GM13977 (cell line): ENCODE results near the gene IL17RC.

Source experiments
- DNase-seq: peaks from one replicate; pipeline ENCODE4 v3.0.0; 2012; ENCODE audit warnings: low spot score
- in situ Hi-C: fragments of 300-500 bp; cut with MboI; formaldehyde crosslinking; loops from one replicate; pipeline ENCODE4 v1.12.0; 2022; ENCODE audit warnings: low sequenced_read_pairs, low pct_unique_long_range_greater_than_20kb, mixed read lengths, inconsistent platforms; ENCODE audit not compliant: unreplicated experiment
- TF ChIP-seq, protein P1 (sequence below): IDR thresholded peaks from 2 replicates; pipeline ENCODE4 v1.5.1; 2012; ENCODE audit warnings: mild to moderate bottlenecking, control low read depth; ENCODE audit not compliant: insufficient read depth; ENCODE audit errors: extremely low read depth, missing control alignments

IL17RC gene

DNA sequence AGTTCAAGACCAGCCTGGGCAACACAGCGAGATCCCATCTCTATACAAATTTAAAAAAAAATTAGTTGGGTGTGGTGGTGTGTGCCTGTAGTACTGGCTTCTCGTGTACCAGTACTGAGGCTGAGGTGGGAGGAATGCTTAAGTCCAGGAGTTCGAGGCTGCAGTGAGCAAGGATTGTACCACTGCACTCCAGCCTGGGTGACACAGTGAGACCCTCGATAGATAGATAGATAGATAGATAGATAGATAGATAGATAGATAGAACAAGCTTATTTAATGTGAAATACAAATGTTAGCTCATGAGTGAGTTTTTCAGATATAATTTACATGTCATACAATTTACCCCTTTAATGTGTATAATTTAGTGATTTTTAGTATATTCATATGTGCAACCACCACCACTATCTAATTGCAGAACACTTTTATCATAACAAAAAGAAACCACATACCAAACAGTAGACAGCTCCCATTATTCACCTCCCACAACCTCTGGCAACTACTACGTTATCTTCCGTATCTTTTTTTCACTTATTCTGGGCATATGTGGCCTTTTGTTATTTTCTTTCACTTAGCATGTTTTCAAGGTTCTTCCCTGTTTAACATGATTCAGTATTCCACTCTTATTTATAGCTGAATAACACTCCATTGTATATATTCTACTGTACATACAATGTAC is 48.4 kb downstream of the IL17RC start:
- in situ Hi-C loops = no loop called here

DNA sequence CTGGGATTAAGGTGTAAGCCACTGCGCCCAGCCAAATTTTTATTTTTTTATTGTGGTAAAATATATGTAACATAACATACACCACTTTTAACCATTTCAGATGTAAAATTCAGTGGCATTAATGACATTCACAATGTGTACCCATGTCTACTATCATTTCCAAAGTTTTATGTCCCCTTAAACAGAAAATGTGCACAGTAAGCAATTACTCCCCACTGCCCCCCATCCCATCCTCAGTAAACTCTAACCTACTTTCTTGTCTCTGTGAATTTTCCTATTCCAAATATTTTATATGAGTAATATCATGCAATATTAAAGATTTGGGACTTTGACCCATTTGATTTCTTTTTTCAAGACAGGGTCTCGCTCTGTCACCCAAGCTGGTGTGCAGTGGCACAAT is 49.9 kb downstream of the IL17RC start:
- no peak for DNase-seq
- TF ChIP-seq, protein P1, sequence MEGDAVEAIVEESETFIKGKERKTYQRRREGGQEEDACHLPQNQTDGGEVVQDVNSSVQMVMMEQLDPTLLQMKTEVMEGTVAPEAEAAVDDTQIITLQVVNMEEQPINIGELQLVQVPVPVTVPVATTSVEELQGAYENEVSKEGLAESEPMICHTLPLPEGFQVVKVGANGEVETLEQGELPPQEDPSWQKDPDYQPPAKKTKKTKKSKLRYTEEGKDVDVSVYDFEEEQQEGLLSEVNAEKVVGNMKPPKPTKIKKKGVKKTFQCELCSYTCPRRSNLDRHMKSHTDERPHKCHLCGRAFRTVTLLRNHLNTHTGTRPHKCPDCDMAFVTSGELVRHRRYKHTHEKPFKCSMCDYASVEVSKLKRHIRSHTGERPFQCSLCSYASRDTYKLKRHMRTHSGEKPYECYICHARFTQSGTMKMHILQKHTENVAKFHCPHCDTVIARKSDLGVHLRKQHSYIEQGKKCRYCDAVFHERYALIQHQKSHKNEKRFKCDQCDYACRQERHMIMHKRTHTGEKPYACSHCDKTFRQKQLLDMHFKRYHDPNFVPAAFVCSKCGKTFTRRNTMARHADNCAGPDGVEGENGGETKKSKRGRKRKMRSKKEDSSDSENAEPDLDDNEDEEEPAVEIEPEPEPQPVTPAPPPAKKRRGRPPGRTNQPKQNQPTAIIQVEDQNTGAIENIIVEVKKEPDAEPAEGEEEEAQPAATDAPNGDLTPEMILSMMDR = no peak
- in situ Hi-C loops = no loop called here

More for the DNA sequence above, 48.4 kb downstream of the IL17RC start:
- DNase-seq = no peak
- TF ChIP-seq, protein P1 = no peak

DNA sequence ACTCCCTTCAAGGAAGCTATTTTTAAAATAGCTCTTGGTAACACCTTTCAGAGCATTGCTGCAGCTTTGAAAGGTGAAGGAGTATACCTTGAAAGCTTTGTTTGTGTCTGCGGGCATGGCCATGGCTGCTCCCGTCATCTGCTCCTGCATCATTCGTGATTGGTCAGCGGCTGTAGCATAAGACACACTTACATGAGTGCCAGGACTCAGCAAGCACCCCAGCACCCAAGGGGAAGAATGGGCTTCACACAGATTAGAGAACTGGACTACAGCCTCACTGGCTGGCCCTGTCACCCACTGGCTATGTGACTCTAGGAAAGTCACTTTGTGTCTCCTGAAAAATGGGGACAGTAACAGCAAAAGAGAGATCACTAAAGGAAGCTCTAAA is 52.7 kb downstream of the IL17RC start:
- no peak for DNase-seq
- in situ Hi-C loops = no loop called here
- TF ChIP-seq, protein P1 = no peak

DNA sequence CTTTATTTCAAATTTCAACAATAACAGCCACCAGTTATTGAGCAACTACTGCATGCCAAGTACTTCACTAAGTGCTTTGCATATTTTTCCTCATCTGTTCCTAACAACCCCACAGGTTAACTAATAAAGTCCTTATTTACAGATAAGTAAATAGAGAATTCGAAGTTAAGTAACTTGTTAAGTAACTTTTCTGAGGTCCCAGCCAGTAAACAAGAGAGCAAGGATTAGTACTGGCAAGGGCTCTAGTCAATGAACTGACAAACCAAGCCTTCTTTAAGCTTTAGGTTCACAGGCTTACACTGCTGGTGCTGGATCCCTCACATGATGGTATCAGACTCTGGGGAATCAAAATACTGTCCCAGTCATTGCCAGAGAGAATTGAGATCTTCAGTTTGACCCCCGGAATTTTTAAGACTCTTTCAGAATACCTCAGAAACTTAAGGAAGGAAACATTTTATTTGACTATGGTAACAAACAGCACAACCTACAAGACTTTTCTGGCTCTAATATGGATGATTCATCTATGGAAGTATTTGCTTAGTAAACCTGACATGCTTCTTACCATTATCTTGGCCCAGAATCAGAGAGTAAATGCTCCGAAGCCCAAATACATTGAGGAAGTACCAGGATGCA is 53.2 kb downstream of the IL17RC start:
- no peak for DNase-seq

DNA sequence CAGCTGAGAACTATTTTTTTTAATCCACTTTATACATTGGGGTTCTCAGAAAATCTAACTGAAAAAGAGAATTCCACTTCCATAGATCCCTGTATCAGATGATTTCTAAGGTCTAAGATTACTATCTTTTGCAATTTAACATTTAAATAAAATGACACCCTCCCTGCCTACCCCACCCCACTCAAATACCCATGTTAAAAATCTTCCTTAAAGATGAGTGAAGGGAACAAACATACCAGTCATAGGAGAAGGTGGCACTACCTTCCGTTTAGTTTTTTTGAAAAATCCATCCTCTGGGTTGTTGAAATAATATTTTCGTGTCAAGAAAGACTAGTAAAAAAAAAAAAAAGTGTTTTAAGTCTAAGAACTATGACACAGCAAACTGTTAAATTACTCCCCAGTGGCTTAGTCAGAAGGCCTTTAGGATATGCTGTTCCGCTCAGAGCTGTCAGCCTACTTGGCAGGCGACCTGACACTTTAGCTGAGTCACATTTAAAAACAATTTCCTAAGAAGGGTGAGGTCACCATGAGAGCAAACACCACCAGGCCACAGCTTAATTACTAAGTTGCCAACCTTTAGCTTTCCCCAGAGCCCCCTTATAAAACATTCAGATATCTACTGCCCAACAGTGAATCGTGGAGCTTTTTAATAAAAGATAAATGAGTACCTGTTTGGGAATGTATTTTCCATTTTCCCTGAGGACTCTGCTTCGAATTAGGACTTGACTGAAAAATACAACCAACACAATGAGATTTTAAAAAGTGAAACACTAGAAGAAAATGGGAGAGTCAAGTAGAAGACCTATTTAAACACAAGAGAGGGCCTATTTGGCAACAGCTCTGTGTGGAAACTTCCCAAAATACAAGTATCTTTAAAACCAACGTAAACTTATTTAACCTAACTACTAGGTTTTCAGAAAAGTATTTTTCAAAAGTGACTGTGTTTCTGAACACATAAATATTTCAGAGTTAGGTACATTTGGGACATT is 60.1 kb downstream of the IL17RC start:
- TF ChIP-seq, protein P1 = no peak
- in situ Hi-C loops = no loop called here
- DNase-seq = no peak

More for the DNA sequence above, 53.2 kb downstream of the IL17RC start:
- in situ Hi-C loops = no loop called here
- TF ChIP-seq, protein P1 = no peak

DNA sequence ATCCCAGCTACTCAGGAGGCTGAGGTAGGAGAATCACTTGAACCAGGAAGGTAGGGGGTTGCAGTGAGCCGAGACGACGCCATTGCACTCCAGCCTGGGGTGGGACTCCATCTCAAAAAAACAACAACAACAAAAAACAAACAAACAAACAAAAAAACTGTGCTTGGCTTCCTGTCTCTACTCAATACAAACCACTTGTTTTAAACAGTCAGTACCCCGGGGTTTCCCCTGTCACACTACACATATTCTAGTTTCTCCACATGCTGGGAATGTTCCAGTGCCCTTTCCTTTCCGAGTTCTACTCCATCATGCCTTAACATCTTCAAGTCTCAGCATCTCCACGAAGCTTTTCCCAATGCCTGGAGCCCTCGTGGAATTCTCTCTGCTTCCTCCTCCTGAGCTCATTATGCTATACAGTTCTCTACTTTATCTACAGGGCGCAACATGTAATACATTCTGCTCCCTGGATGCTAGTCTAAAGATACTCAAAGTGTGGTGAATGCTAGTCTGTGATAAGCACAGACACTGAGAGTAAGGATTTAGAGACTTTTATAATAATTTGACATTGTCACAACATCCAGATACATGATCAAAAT is 61.9 kb downstream of the IL17RC start:
- no peak for DNase-seq
- in situ Hi-C loops = no loop called here
- TF ChIP-seq, protein P1 = no peak
